GM12874 (cell line): ENCODE measurements around the gene CHRNA5.

Experiments
- CTCF ChIP-seq: IDR thresholded peaks from 2 replicates; pipeline ENCODE4 v1.5.1; 2011; ENCODE audit warnings: low read depth, mild to moderate bottlenecking, control low read depth, low read length, moderate library complexity; ENCODE audit not compliant: insufficient read depth

Gene CHRNA5

GRCh38 chr15:78630886-78631633 lies 65.7 kb downstream of the CHRNA5 start:
- TF ChIP-seq CTCF, result no peak

- TF ChIP-seq CTCF, result no peak
These were observed 68.0 kb downstream of the CHRNA5 start for GRCh38 chr15:78633348-78633747.

GRCh38 chr15:78634210-78635145 lies 69.2 kb downstream of the CHRNA5 start:
- TF ChIP-seq CTCF, result no peak

GRCh38 chr15:78635346-78635745 lies 70.0 kb downstream of the CHRNA5 start:
- TF ChIP-seq CTCF, result no peak

- TF ChIP-seq CTCF, result no peak
These were observed 71.1 kb downstream of the CHRNA5 start for GRCh38 chr15:78636378-78636859.

GRCh38 chr15:78637776-78638435 lies 72.6 kb downstream of the CHRNA5 start:
- no peak for TF ChIP-seq CTCF

GRCh38 chr15:78638658-78639314 lies 73.5 kb downstream of the CHRNA5 start:
- peak; percentile 63 for TF ChIP-seq CTCF
